GM20000 (cell line): ENCODE results near the gene SETDB2.

Experiments
- DNase-seq: peaks from one replicate; pipeline ENCODE4 v3.0.0; 2012; ENCODE audit warnings: low spot score
- TF ChIP-seq, protein P1 (sequence below): IDR thresholded peaks from 2 replicates; pipeline ENCODE4 v1.5.1; 2012; ENCODE audit warnings: mild to moderate bottlenecking, control low read depth; ENCODE audit errors: extremely low read depth, missing control alignments

Gene SETDB2

DNA sequence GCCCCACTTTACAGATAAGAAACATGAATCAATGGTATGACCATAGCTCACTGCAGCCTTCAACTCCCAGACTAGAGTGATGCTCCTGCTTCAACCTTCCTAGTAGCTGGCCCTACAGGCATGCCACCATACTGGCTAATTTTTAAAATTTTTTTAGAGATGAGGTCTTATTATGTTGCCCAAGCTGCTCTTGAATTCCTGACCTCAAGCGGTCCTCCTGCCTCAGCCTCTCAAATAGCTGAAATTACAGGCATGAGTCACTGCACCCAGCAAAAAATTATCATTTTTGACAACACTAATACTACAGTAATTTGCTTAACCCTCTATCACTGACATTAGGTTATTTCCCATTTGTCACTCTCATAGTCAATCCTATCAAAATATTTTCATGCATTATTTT, 15.0 kb upstream of the SETDB2 start:
- TF ChIP-seq, protein P1, sequence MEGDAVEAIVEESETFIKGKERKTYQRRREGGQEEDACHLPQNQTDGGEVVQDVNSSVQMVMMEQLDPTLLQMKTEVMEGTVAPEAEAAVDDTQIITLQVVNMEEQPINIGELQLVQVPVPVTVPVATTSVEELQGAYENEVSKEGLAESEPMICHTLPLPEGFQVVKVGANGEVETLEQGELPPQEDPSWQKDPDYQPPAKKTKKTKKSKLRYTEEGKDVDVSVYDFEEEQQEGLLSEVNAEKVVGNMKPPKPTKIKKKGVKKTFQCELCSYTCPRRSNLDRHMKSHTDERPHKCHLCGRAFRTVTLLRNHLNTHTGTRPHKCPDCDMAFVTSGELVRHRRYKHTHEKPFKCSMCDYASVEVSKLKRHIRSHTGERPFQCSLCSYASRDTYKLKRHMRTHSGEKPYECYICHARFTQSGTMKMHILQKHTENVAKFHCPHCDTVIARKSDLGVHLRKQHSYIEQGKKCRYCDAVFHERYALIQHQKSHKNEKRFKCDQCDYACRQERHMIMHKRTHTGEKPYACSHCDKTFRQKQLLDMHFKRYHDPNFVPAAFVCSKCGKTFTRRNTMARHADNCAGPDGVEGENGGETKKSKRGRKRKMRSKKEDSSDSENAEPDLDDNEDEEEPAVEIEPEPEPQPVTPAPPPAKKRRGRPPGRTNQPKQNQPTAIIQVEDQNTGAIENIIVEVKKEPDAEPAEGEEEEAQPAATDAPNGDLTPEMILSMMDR = no peak
- DNase-seq = no peak

DNA sequence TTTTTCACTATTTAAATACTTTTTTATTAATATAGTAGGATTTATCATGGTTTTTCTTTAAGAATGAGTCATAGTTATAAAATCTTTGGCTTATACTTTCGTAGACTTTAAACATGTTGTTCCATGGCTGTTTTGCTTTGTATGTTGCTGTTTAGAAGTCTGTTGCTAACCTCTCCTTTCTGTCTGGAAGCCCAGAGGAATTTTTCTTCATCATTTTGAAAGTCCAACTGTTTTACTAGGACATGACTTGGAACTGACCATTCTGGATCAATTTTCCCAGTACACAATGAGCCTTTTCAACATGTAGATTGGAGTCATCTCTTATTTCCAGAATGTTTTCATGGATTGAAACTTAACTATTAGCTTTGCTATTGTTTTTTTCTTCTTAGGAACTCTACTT, 8.1 kb upstream of the SETDB2 start:
- TF ChIP-seq, protein P1 = no peak
- no peak for DNase-seq

DNA sequence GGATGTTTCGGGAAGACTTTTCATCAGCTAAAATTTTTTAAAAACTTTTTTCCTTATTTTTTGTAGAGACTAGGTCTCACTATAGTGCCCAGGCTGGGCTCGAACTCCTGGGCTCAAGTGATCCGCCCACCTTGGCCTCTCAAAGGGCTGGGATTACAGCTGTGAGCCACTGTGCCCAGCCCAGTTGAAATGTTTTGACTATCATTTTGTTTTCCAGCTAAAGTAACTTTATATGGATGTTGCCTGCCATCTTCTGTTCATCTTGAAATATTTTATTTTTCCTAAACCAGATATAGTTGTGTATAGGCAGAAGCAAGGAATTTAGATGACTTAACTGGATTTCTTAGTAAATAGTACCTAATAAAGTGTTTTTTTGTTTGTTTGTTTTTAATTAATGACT, 7.2 kb upstream of the SETDB2 start:
- TF ChIP-seq, protein P1 = no peak
- DNase-seq = no peak

DNA sequence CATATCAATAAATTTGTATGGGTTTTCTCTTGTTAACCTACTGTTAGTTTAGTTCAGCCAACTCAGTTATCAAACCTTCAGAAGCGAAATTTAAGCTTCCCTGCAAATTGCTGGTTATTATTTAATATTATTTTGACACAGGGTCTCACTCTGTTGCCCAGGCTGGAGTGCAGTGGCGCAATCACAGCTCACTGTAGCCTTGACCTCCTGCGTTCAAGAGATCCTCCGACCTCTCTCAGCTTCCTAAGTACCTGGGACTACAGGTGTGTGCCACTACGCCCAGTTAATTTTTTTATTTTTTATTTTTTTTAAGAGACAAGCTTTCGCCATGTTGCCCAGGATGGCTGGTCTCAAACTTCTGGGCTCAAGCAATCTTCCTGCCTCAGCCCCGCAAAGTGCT, 6.4 kb upstream of the SETDB2 start:
- DNase-seq = no peak
- TF ChIP-seq, protein P1 = no peak

DNA sequence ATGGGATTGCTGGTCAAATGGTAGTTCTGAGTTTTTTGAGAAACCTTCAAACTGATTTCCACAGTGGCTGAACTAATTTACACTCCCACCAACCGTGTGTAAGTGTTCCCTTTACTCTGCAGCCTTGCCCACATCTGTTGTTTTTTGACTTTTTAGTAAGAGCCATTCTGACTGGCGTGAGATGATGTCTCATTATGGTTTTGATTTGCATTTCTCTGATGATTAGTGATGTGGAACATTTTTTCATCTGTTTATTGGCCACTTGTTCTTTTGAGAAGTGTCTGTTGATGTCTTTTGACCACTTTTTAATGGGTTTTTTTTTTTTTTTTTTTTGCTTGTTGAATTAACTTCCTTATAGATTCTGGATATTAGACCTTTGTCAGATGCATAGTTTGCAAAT, 4.5 kb upstream of the SETDB2 start:
- TF ChIP-seq, protein P1 = no peak
- DNase-seq = no peak

DNA sequence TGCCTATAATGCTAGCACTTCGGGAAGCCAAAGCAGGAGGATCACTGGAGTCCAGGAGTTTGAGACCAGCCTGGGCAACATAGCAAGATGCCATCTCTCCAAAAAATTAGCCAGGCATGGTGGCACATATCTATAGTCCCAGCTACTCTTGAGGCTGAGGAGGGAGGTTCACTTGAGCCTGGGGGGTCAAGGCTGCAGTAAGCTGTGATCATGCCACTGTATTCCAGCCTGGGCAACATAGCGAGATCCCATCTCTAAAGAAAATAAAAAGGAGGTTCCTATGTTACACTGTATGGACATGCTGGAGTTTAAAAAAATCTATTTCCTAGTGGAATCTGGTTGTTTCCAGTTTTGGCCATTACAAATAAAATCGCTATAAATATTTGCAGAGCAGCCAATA, 2.8 kb upstream of the SETDB2 start:
- no peak for DNase-seq
- TF ChIP-seq, protein P1 = no peak

DNA sequence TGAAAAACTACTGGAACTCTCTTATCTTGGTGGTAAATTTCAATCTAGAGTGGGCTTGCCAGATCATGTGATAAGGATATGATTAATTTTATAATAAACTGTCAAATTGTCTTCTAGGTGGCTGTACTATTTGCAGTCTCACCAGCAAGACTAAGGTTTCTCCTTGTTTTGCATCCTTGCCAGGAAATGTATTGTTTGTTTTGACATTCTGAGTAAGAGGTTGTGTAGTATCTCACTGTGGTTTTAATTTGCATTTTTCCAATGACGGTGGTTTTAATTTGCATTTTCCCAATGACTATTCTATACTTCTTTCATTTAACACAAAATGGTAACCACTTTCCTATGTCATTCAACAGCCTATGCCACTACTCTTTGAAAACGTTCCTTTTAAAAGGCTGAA, 2.2 kb upstream of the SETDB2 start:
- DNase-seq = no peak
- TF ChIP-seq, protein P1 = no peak
